Measurements from ENCODE around the gene KMT2E.
"Not testable (repeated sequence)": the region's sequence is repeated elsewhere in the genome, so short reads cannot be mapped to it uniquely, and the experiment has no call there.

The KMT2E gene

GRCh38 chr7:104980841-104981671 is 32.9 kb upstream of the KMT2E start:
- no peak for DNase-seq

GRCh38 chr7:104981672-104982037 is 32.4 kb upstream of the KMT2E start:
- DNase-seq, result no peak
- intact Hi-C loops (cut with DNase I), result loop anchor here (5.0 to 10.0 kb wide), 2 partner anchors 353 to 506 kb away; no protein-coding TSS in a partner anchor

More at GRCh38 chr7:104980841-104981671, 32.9 kb upstream of the KMT2E start:
- intact Hi-C loops (cut with DNase I), result loop anchor here (5.0 to 10.0 kb wide), 2 partner anchors 354 to 506 kb away; no protein-coding TSS in a partner anchor

- intact Hi-C loops (cut with DNase I), result loop anchor here (5.0 to 10.0 kb wide), 2 partner anchors 352 to 505 kb away; no protein-coding TSS in a partner anchor
These were observed 31.5 kb upstream of the KMT2E start for GRCh38 chr7:104982308-104983075.

GRCh38 chr7:104983076-104983577 is 30.9 kb upstream of the KMT2E start:
- no peak for DNase-seq
- intact Hi-C loops (cut with DNase I), result loop anchor here (5.0 to 10.0 kb wide), 2 partner anchors 352 to 504 kb away; no protein-coding TSS in a partner anchor

More at GRCh38 chr7:104982308-104983075, 31.5 kb upstream of the KMT2E start:
- no peak for DNase-seq

- intact Hi-C loops (cut with DNase I), result loop anchor here (1.0 to 10.0 kb wide), 3 partner anchors 28 to 503 kb away; no protein-coding TSS in a partner anchor
These were observed 30.1 kb upstream of the KMT2E start for GRCh38 chr7:104983578-104984539.

GRCh38 chr7:104984585-104985258 is 29.3 kb upstream of the KMT2E start:
- DNase-seq, result no peak

More at GRCh38 chr7:104983578-104984539, 30.1 kb upstream of the KMT2E start:
- peak; percentile 79 to 98 (median 88) for DNase-seq

GRCh38 chr7:104985259-104985617 is 28.8 kb upstream of the KMT2E start:
- DNase-seq, result no peak
- intact Hi-C loops (cut with DNase I), result loop anchor here (10.0 kb wide), 1 partner anchor 350 kb away; no protein-coding TSS in a partner anchor

More at GRCh38 chr7:104984585-104985258, 29.3 kb upstream of the KMT2E start:
- intact Hi-C loops (cut with DNase I), result loop anchor here (1.0 to 10.0 kb wide), 3 partner anchors 28 to 503 kb away; no protein-coding TSS in a partner anchor

GRCh38 chr7:104986628-104987259 is 27.3 kb upstream of the KMT2E start:
- intact Hi-C loops (cut with DNase I), result loop anchor here (2.0 to 10.0 kb wide), 2 partner anchors 16 to 348 kb away; no protein-coding TSS in a partner anchor
- DNase-seq, result no peak

GRCh38 chr7:104987403-104987802 is 26.6 kb upstream of the KMT2E start:
- DNase-seq, result not testable (repeated sequence)
- intact Hi-C loops (cut with DNase I), result loop anchor here (2.0 to 10.0 kb wide), 2 partner anchors 15 to 347 kb away; no protein-coding TSS in a partner anchor

GRCh38 chr7:104990983-104991382 is 23.0 kb upstream of the KMT2E start:
- no peak for DNase-seq
- intact Hi-C loops (cut with DNase I), result no loop called here

- intact Hi-C loops (cut with DNase I), result no loop called here
- DNase-seq, result no peak
These were observed 21.7 kb upstream of the KMT2E start for GRCh38 chr7:104992306-104992705.

GRCh38 chr7:104993217-104993862 is 20.7 kb upstream of the KMT2E start:
- intact Hi-C loops (cut with DNase I), result no loop called here
- no peak for DNase-seq

- intact Hi-C loops (cut with DNase I), result no loop called here
- DNase-seq, result no peak
These were observed 15.8 kb upstream of the KMT2E start for GRCh38 chr7:104998040-104998752.

- no peak for DNase-seq
- intact Hi-C loops (cut with DNase I), result no loop called here
These were observed 13.8 kb upstream of the KMT2E start for GRCh38 chr7:105000200-105000599.

- intact Hi-C loops (cut with DNase I), result no loop called here
- peak in 1 of 10 donors; percentile 85 for DNase-seq
These were observed 13.1 kb upstream of the KMT2E start for GRCh38 chr7:105000927-105001336.

GRCh38 chr7:105001652-105002184 is 12.3 kb upstream of the KMT2E start:
- intact Hi-C loops (cut with DNase I), result loop anchor here (2.0 kb wide), 1 partner anchor 15 kb away; no protein-coding TSS in a partner anchor
- no peak for DNase-seq

GRCh38 chr7:105003275-105003674 is 10.7 kb upstream of the KMT2E start:
- intact Hi-C loops (cut with DNase I), result loop anchor here (2.0 kb wide), 1 partner anchor 16 kb away; no protein-coding TSS in a partner anchor
- peak in 5 of 10 donors; percentile 26 to 80 (median 29) for DNase-seq
